OCI-LY3 (cell line): ENCODE results near the gene FBXL20.

Source experiments
- H2AFZ ChIP-seq: fragments of 200-600, 300-600 bp; shearing (Covaris generic); 2 replicates; pipeline ENCODE4 v1.6.0; 2014; ENCODE audit warnings: antibody characterized with exemption, low read depth, low read length
- H3K27ac ChIP-seq: fragments of 200-600, 300-600 bp; sonication (generic); 2 replicates; pipeline ENCODE4 v1.5.1; 2014; ENCODE audit warnings: mild to moderate bottlenecking, low read length, moderate library complexity, mixed read lengths
- H3K27me3 ChIP-seq: fragments of 200-600, 300-600 bp; sonication (generic); 2 replicates; pipeline ENCODE4 v1.6.1; 2014; ENCODE audit warnings: low read depth, low read length, mixed read lengths
- H3K36me3 ChIP-seq: fragments of 200-600, 300-600 bp; sonication (generic); replicated peaks from 2 replicates; pipeline ENCODE3; 2014; ENCODE audit warnings: low read depth, low read length, mixed read lengths
- H3K4me1 ChIP-seq: fragments of 300-600, 200-600 bp; sonication (generic); 2 replicates; pipeline ENCODE4 v1.6.1; 2014; ENCODE audit warnings: low read length, mixed read lengths
- H3K4me2 ChIP-seq: fragments of 200-600, 300-600 bp; sonication (generic); 2 replicates; pipeline ENCODE4 v1.6.1; 2014; ENCODE audit warnings: low read length, mixed read lengths
- H3K4me3 ChIP-seq: fragments of 300-600, 200-600 bp; sonication (generic); 2 replicates; pipeline ENCODE4 v1.5.1; 2014; ENCODE audit warnings: antibody characterized with exemption, mild to moderate bottlenecking, low read length, moderate library complexity
- H3K79me2 ChIP-seq: fragments of 300-600, 200-600 bp; shearing (Covaris generic); 2 replicates; pipeline ENCODE4 v1.6.1; 2014; ENCODE audit warnings: mild to moderate bottlenecking, low read length, mixed read lengths
- H3K9ac ChIP-seq: fragments of 300-600, 200-600 bp; shearing (Covaris generic); 2 replicates; pipeline ENCODE4 v1.6.0; 2014; ENCODE audit warnings: mild to moderate bottlenecking, low read length, moderate library complexity
- H3K9me3 ChIP-seq: fragments of 200-600, 300-600 bp; shearing (Covaris generic); 2 replicates; pipeline ENCODE4 v1.6.1; 2014; ENCODE audit warnings: low read length, mixed read lengths; ENCODE audit not compliant: insufficient read depth
- H4K20me1 ChIP-seq: fragments of 200-600, 300-600 bp; sonication (generic); 2 replicates; pipeline ENCODE4 v1.6.1; 2016; ENCODE audit warnings: low read length, mixed read lengths; ENCODE audit not compliant: insufficient read depth
- CTCF ChIP-seq: fragments of 200-600, 300-600 bp; sonication (generic); IDR thresholded peaks from 2 replicates; pipeline ENCODE4 v1.5.1; 2014; ENCODE audit warnings: antibody characterized with exemption, low read length, low read depth
- EZH2phosphoT487 ChIP-seq: fragments of 200-600 bp; shearing (Covaris generic); IDR thresholded peaks from 2 replicates; pipeline ENCODE4 v1.6.1; 2018; ENCODE audit warnings: antibody characterized with exemption, mixed run types, low read depth

Gene FBXL20

GRCh38 chr17:39208893-39209292 is 192.5 kb downstream of the FBXL20 start:
- Histone ChIP-seq H3K9me3 (no peaks in the 10 kb centered on the region), H3K4me2 (peak overlapping the region; percentile 73), H2AFZ (no peak overlapping the region; the same call in 1 of the 2 replicates), H3K27ac (no peak overlapping the region), H3K4me3 (peak overlapping the region; percentile 77), H4K20me1 (peaks cover 6% of the 10 kb centered on the region; the same call in 1 of the 2 replicates), H3K9ac (peak overlapping the region; percentile 34; the same call in 1 of the 2 replicates), H3K79me2 (no peaks in the 10 kb centered on the region), H3K27me3 (peaks cover 22% of the 10 kb centered on the region), H3K36me3 (peaks cover 12% of the 10 kb centered on the region), H3K4me1 (peaks cover 21% of the 10 kb centered on the region)
- TF ChIP-seq EZH2phosphoT487 (no peak), CTCF (no peak)

GRCh38 chr17:39208136-39208535 is 193.3 kb downstream of the FBXL20 start:
- H3K9me3 ChIP-seq: no peaks in the 10 kb centered on the region
- no peak overlapping the region for H3K4me2 ChIP-seq
- peaks cover 21% of the 10 kb centered on the region for H3K4me1 ChIP-seq
- no peak overlapping the region for H3K4me3 ChIP-seq
- no peaks in the 10 kb centered on the region for H3K79me2 ChIP-seq
- TF ChIP-seq EZH2phosphoT487 (no peak), CTCF (no peak)
- peaks cover 9% of the 10 kb centered on the region; the same call in 1 of the 2 replicates for H4K20me1 ChIP-seq
- no peak overlapping the region for H3K9ac ChIP-seq
- no peak overlapping the region for H2AFZ ChIP-seq
- peaks cover 22% of the 10 kb centered on the region for H3K27me3 ChIP-seq
- no peak overlapping the region for H3K27ac ChIP-seq
- H3K36me3 ChIP-seq: peaks cover 17% of the 10 kb centered on the region

- H4K20me1 ChIP-seq: peaks cover 18% of the 10 kb centered on the region
- no peak overlapping the region for H2AFZ ChIP-seq
- TF ChIP-seq EZH2phosphoT487: no peak
- TF ChIP-seq CTCF: no peak
- H3K9ac ChIP-seq: no peak overlapping the region
- H3K9me3 ChIP-seq: no peaks in the 10 kb centered on the region
- H3K4me2 ChIP-seq: no peak overlapping the region
- peaks cover 27% of the 10 kb centered on the region for H3K79me2 ChIP-seq
- peaks cover 9% of the 10 kb centered on the region for H3K27me3 ChIP-seq
- H3K4me1 ChIP-seq: peaks cover 32% of the 10 kb centered on the region
- H3K36me3 ChIP-seq: peaks cover 40% of the 10 kb centered on the region
- H3K27ac ChIP-seq: no peak overlapping the region
- H3K4me3 ChIP-seq: no peak overlapping the region
Measured at GRCh38 chr17:39205112-39205526, 196.3 kb downstream of the FBXL20 start.

- Histone ChIP-seq H3K27me3 (no peaks in the 10 kb centered on the region), H2AFZ (no peak overlapping the region), H3K4me2 (no peak overlapping the region), H3K4me1 (peaks cover 27% of the 10 kb centered on the region), H3K9me3 (no peaks in the 10 kb centered on the region), H3K4me3 (no peak overlapping the region), H4K20me1 (peaks cover 18% of the 10 kb centered on the region), H3K9ac (no peak overlapping the region), H3K79me2 (peaks cover 29% of the 10 kb centered on the region), H3K36me3 (peaks cover 40% of the 10 kb centered on the region), H3K27ac (no peak overlapping the region)
- no peak for TF ChIP-seq CTCF
Measured at GRCh38 chr17:39204245-39204644, 197.2 kb downstream of the FBXL20 start.
